Mucosa of descending colon (tissue), 3 donors: ENCODE results near the gene CCDC186. TPM values are rescaled to one million over a fixed set of nuclear protein-coding genes. Genes with fewer than 3 reads are reported as not detected.
A peak's percentile ranks its signal among the peaks of the same experiment; 100 is the strongest.

ENCODE experiments used
- ATAC-seq: fragments of 200-7000 bp; cut with Tn5 transposase; one replicate; pipeline ENCODE4 v1.9.1; 2020; ENCODE audit warnings: mild to moderate bottlenecking, moderate library complexity
- DNase-seq, 3 donors: peaks; one replicate each; pipeline ENCODE4 v3.0.0-alpha.2; 2020
- H3K36me3 ChIP-seq: fragments of 200-600 bp; one replicate; pipeline ENCODE4 v1.8.0; 2021; ENCODE audit warnings: low read depth, mild to moderate bottlenecking
- H3K4me1 ChIP-seq: fragments of 200-600 bp; one replicate; pipeline ENCODE4 v1.8.0; 2021; ENCODE audit warnings: low read depth, mild to moderate bottlenecking
- H3K4me3 ChIP-seq: fragments of 200-600 bp; one replicate; pipeline ENCODE4 v1.8.0; 2021; ENCODE audit warnings: mild to moderate bottlenecking
- H3K9me3 ChIP-seq: fragments of 200-600 bp; one replicate; pipeline ENCODE4 v1.8.0; 2021; ENCODE audit warnings: mild to moderate bottlenecking
- intact Hi-C, 2 donors: fragments of 100-400 bp; cut with DNase I in 1 of 2; cut with micrococcal nuclease in 1 of 2; formaldehyde crosslinking; loops; one replicate each; pipeline versions ENCODE4 v1.11.0 to v1.11.1; 2022; cut with DNase I, micrococcal nuclease
- total RNA-seq, 3 donors: library from RNA; stranded (reverse); fragmentation: NEBNext Ultra II Directional in 2 of 3; extraction: Animal tissue kit (Norgen Biotek cat#: 25700) in 2 of 3; gene quantifications; one replicate each; pipeline versions ENCODE4 v1.2.1 to v1.2.4, GENCODE V29; 2021 to 2023
- TF ChIP-seq, protein P1 (sequence below): fragments of 200-600 bp; IDR thresholded peaks from one replicate; pipeline ENCODE4 v1.8.0; 2022; ENCODE audit warnings: antibody characterized with exemption, mild to moderate bottlenecking
- donor health status: DM: no; HTN: no; CAD: no; lungs with moderate emphysema.
- donor health status: DM: no; HTN: no; CAD: no.
- donor health status: DM: no; HTN: yes; CAD: no.

Gene CCDC186
- total RNA-seq, 3 donors from 2014 or later: 36.4 to 54.8 (median 53.6) TPM

DNA sequence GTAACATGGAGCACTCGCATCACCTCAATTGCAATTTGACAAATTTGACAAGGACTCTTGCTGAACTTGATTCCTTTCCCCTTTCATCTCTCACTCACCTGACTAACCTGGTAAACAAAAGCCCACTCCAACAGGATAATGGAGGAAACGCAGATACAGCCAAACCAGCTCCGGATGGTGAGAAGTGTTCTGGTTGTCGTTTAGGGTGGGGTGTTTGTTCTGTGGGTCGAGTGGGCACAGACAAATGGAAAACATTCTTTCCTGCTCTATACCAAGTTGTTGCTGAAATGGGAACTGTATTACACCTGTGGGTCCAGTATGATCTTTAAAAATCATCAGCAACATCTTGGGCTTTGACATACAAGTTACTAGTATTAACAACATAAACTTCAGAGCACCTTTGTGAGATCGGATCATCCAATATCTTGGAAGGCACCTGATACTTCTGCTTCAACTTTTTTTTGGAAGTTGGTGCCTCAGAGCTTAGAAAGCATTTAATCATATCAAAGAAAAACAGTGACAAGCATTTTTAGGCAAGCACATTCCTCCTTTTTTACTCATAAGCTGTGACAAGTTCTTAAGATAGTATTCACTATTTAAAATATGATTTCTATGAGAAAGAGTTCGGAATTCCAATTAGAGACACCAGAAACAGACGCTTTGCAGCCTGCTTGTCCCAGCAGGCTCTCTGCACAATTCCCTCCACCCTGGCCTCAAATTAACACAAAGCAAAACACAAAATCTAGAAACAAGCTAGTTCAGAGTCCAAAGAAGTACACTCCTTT is 58.1 kb downstream of the CCDC186 start:
- Histone ChIP-seq H3K4me3 (no peak overlapping the region), H3K4me1 (no peaks in the 10 kb centered on the region), H3K9me3 (no peaks in the 10 kb centered on the region), H3K36me3 (no peaks in the 10 kb centered on the region)
- intact Hi-C loops: loop anchor here in 1 of 2 donors (10.0 kb wide), 1 partner anchor 411 kb away; no protein-coding TSS in a partner anchor
- ATAC-seq: no peak
- no peak for DNase-seq
- TF ChIP-seq, protein P1, sequence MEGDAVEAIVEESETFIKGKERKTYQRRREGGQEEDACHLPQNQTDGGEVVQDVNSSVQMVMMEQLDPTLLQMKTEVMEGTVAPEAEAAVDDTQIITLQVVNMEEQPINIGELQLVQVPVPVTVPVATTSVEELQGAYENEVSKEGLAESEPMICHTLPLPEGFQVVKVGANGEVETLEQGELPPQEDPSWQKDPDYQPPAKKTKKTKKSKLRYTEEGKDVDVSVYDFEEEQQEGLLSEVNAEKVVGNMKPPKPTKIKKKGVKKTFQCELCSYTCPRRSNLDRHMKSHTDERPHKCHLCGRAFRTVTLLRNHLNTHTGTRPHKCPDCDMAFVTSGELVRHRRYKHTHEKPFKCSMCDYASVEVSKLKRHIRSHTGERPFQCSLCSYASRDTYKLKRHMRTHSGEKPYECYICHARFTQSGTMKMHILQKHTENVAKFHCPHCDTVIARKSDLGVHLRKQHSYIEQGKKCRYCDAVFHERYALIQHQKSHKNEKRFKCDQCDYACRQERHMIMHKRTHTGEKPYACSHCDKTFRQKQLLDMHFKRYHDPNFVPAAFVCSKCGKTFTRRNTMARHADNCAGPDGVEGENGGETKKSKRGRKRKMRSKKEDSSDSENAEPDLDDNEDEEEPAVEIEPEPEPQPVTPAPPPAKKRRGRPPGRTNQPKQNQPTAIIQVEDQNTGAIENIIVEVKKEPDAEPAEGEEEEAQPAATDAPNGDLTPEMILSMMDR: no peak

DNA sequence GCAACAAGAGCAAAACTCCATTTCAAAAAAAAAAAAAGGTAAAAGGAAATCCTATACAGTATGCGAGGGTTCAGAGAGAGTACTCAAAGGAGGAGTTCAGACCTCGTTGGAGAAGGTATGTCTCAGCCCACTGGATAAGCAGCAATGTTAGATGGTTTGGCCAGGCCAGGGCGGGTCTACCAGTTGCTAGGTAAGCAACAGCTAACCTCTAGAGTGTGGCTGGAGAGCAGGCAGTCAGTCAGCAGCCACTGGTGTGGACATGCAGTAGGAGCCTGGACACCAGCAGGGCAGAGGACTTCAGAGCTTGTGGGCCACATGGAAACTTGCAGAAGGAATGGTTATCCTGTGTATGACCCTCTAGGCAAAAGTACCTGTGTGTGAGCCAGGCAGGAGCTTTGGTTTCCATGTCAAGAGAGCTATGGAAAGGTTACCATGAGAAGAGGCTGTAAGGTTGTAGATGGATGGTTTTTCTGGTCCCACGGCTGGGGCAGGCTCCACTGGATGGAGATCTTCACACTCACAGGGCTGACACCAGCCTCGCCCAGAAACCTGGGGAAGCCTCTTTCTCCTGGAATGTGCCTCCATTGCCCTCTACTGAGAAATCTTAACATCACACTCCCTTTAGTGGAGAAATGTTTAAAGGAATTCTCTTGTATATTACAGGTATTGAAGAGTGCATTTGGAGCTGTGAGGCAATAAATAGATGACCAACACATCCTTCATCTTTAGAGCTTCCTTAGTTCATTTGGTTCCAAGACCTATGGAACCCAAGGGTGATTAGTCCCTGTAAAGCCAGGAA is 63.6 kb downstream of the CCDC186 start:
- Histone ChIP-seq H3K9me3 (no peaks in the 10 kb centered on the region), H3K36me3 (no peaks in the 10 kb centered on the region), H3K4me1 (no peaks in the 10 kb centered on the region), H3K4me3 (no peak overlapping the region)
- DNase-seq (no peak), ATAC-seq (peak; percentile 55)
- TF ChIP-seq, protein P1: no peak
- intact Hi-C loops: loop anchor here in 1 of 2 donors (10.0 kb wide), 1 partner anchor 406 kb away; no protein-coding TSS in a partner anchor

DNA sequence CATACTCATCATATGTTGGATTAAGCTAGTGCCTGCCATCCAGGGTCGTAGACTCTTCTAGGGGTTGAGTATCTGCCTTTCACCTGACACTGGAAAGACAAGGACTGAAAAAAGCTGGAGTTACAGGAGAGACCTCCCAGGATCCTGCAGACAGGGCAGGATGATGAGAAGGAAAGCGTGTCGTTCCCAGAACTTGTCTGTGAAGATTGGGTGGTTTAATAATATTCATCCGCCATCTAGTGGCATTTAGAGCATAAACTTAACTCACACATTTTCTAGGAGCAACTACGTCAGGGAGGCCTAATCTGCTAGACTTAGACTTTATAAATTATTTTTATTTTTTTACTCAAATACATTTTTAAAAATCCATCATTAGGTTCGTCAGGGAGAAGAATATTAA is 70.7 kb downstream of the CCDC186 start:
- intact Hi-C loops: loop anchor here (5.0 to 10.0 kb wide), 3 partner anchors 301 to 398 kb away; no protein-coding TSS in a partner anchor
- ATAC-seq: peak; percentile 68
- DNase-seq: peak in 1 of 3 donors; percentile 35

DNA sequence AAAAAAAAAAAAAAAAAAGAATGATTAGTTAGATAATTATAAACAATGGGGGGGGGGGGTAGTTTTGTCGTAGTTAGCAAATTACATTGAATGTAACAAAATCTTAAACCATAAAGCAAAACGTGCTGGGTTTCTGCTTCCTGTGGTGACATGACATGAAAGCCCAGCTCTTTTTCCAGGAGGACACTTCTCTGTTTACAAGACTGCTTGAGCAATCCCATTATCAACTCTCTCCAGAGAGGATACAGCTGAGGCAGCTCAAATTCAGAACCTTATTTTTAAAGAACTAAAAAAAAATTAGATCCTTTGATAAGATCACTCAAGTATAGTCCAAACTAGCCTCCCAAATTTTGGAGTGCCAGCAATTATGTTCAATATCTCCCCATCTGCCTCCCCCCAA is 71.7 kb downstream of the CCDC186 start:
- ATAC-seq: no peak
- H3K4me3 ChIP-seq: no peak overlapping the region
- intact Hi-C loops: loop anchor here (5.0 to 10.0 kb wide), 3 partner anchors 300 to 397 kb away; no protein-coding TSS in a partner anchor
- TF ChIP-seq, protein P1: no peak
- peaks cover 12% of the 10 kb centered on the region for H3K4me1 ChIP-seq
- no peaks in the 10 kb centered on the region for H3K36me3 ChIP-seq
- no peak for DNase-seq
- no peaks in the 10 kb centered on the region for H3K9me3 ChIP-seq

More for the DNA sequence above, 70.7 kb downstream of the CCDC186 start:
- H3K4me1 ChIP-seq: peaks cover 12% of the 10 kb centered on the region
- TF ChIP-seq, protein P1: no peak
- H3K9me3 ChIP-seq: no peaks in the 10 kb centered on the region
- H3K4me3 ChIP-seq: no peak overlapping the region
- H3K36me3 ChIP-seq: no peaks in the 10 kb centered on the region

DNA sequence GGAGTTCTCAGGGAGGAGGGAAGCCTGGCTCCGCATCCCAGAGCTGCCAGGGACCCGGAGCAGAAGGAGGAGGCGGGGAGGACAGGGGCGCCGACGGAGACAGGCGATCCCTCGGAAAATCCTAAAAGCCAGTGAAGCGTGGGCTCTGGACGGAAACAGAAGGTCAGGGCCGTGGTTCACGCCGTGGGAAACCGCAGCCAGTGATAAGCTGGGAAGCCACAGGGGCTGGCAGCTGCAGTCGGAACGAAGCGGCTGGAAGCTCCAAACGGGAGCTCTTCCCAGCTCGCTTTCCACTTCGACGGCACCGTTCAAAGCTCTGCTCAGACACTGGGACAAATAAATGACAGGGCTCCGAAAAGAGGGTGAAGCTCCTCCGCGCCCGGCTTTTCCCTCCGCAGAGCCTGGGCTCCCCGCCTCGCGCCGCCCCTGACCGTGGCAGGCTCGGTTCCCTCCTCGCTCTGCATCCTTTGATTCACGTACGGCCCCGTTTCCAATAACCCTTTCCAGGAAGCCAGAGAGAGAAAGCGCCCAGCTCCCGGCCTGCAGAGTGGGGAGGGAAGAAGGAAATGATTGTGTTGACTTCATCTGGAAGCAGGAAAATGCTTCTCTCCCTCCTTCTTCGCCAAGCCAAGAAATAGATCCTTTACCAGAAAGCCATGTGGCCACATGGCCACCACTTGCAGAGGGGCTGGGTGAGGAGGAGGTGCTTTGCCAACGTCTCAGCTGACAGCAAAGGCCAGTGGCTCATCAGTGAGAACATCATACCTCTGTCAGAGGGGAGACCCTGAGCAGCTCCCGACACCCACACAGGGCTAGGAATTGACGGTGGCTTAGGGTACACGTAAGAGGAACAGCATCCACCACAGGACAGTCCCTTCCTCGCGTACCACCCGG is 72.9 kb downstream of the CCDC186 start:
- DNase-seq (peak; percentile 31 to 52 (median 43)), ATAC-seq (peak; percentile 63)
- TF ChIP-seq, protein P1: no peak
- intact Hi-C loops: loop anchor here (5.0 to 10.0 kb wide), 3 partner anchors 299 to 396 kb away; no protein-coding TSS in a partner anchor
- H3K4me3 ChIP-seq: no peak overlapping the region
- H3K4me1 ChIP-seq: peaks cover 12% of the 10 kb centered on the region
- no peaks in the 10 kb centered on the region for H3K36me3 ChIP-seq
- no peaks in the 10 kb centered on the region for H3K9me3 ChIP-seq
